Keratinocyte (primary cell): Measurements from ENCODE around the gene TCN2. TPM values are rescaled to one million over a fixed set of nuclear protein-coding genes. Genes with fewer than 3 reads are reported as not detected.
A peak's percentile ranks its signal among the peaks of the same experiment; 100 is the strongest.

ENCODE experiments used
- DNase-seq: peaks from one replicate; pipeline ENCODE4 v3.0.0-alpha.2; 2011; ENCODE audit warnings: low read depth, missing footprints, low spot score
- FAIRE-seq: peaks from 2 replicates; lab custom pipeline; 2011; peaks lifted over from hg19 to GRCh38; lab: Jason Lieb, UNC
- H2AFZ ChIP-seq: 2 replicates; pipeline ENCODE4 v1.6.0; 2012; ENCODE audit warnings: low read length, control low read depth, inconsistent platforms; ENCODE audit not compliant: control insufficient read depth
- H3K27ac ChIP-seq: 2 replicates; pipeline ENCODE4 v1.5.1; 2011; ENCODE audit warnings: low read length; ENCODE audit not compliant: control insufficient read depth, insufficient read depth
- H3K27me3 ChIP-seq: 3 replicates; pipeline ENCODE4 v1.6.0; 2011; ENCODE audit warnings: low read length; ENCODE audit not compliant: control insufficient read depth, insufficient read depth; ENCODE audit errors: extremely low read depth
- H3K36me3 ChIP-seq, 2 experiments: 2 replicates in 1 of 2; 3 replicates in 1 of 2; pipeline ENCODE4 v1.5.1; 2011; ENCODE audit warnings: low read length in 2 of 2, mild to moderate bottlenecking in 1 of 2; ENCODE audit not compliant: control insufficient read depth in 2 of 2, insufficient read depth in 2 of 2; ENCODE audit errors: extremely low read depth in 1 of 2
- H3K4me1 ChIP-seq: 3 replicates; pipeline ENCODE4 v1.5.1; 2011; ENCODE audit warnings: low read length; ENCODE audit not compliant: control insufficient read depth, insufficient read depth; ENCODE audit errors: extremely low read depth
- H3K4me2 ChIP-seq: 3 replicates; pipeline ENCODE4 v1.6.0; 2011; ENCODE audit warnings: low read depth, low read length; ENCODE audit not compliant: control insufficient read depth, insufficient read depth; ENCODE audit errors: extremely low read depth
- H3K4me3 ChIP-seq, 3 experiments: fragments of 200-600 bp in 1 of 3; sonication (generic) in 1 of 3; 2 replicates in 2 of 3; 3 replicates in 1 of 3; pipeline ENCODE4 v1.5.1; 2011 to 2016; ENCODE audit warnings: low read length in 3 of 3, mild to moderate bottlenecking in 3 of 3, control low read depth in 2 of 3, inconsistent platforms in 1 of 3, low read depth in 1 of 3, mixed read lengths in 1 of 3, mixed run types in 1 of 3, moderate library complexity in 1 of 3; ENCODE audit not compliant: control insufficient read depth in 2 of 3, insufficient read depth in 2 of 3; ENCODE audit errors: extremely low read depth in 1 of 3
- H3K79me2 ChIP-seq: 2 replicates; pipeline ENCODE4 v1.6.0; 2012; ENCODE audit warnings: low read length; ENCODE audit not compliant: control insufficient read depth, insufficient read depth
- H3K9ac ChIP-seq: 3 replicates; pipeline ENCODE4 v1.6.0; 2011; ENCODE audit warnings: low read length; ENCODE audit not compliant: control insufficient read depth, insufficient read depth; ENCODE audit errors: extremely low read depth
- H3K9me1 ChIP-seq: 3 replicates; pipeline ENCODE4 v1.6.0; 2011; ENCODE audit warnings: low read length; ENCODE audit not compliant: control insufficient read depth, insufficient read depth; ENCODE audit errors: extremely low read depth
- H3K9me3 ChIP-seq: 2 replicates; pipeline ENCODE4 v1.5.1; 2012; ENCODE audit warnings: low read depth, low read length; ENCODE audit not compliant: control insufficient read depth
- H4K20me1 ChIP-seq: 3 replicates; pipeline ENCODE4 v1.6.0; 2011; ENCODE audit warnings: low read length; ENCODE audit not compliant: control insufficient read depth, insufficient read depth; ENCODE audit errors: extremely low read depth
- EZH2 ChIP-seq: IDR thresholded peaks from one replicate; pipeline ENCODE4 v1.6.1; 2012; ENCODE audit warnings: inconsistent platforms, mild to moderate bottlenecking, low read length, moderate library complexity
- dilution Hi-C: fragments of 300-500 bp; cut with MboI; formaldehyde crosslinking; loops from one replicate; pipeline ENCODE4 v1.7.0; 2020; ENCODE audit warnings: low sequenced_read_pairs; ENCODE audit not compliant: extremely low pct_ligation_motif_present
- polyA minus RNA-seq, 3 experiments: library from RNA; depleted of rRNA, polyadenylated mRNA; stranded (reverse); fragments of >200 nt; gene quantifications; 1 replicate in 1 of 3; 2 replicates in 1 of 3; 3 replicates in 1 of 3; pipeline ENCODE4 v1.2.3, GENCODE V29; 2011
- polyA plus RNA-seq, 5 experiments: library from polyadenylated mRNA; depleted of rRNA in 3 of 5; stranded (reverse) in 3 of 5; stranded (forward) in 1 of 5; unstranded in 1 of 5; fragments of >200 nt; gene quantifications; 1 replicate in 1 of 5; 2 replicates in 3 of 5; 3 replicates in 1 of 5; pipeline versions ENCODE4 v1.2.1 to v1.2.3, GENCODE V29; 2011 to 2012; ENCODE audit warnings: missing spikeins in 2 of 5, low read depth in 1 of 5, low replicate concordance in 1 of 5
- TF ChIP-seq, protein P1 (sequence below), 3 experiments: IDR thresholded peaks in 1 of 3; conservative IDR thresholded peaks in 1 of 3; optimal IDR thresholded peaks in 1 of 3; 2 replicates in 2 of 3; 3 replicates in 1 of 3; pipeline versions ENCODE3 to v1.5.1; 2011; ENCODE audit warnings: low read length in 3 of 3, mild to moderate bottlenecking in 3 of 3, moderate library complexity in 2 of 3, control low read depth in 1 of 3, inconsistent platforms in 1 of 3; ENCODE audit not compliant: insufficient read depth in 2 of 3; ENCODE audit errors: extremely low read depth in 1 of 3

The TCN2 gene
- polyA plus RNA-seq (0.88 to 1.2 TPM (median 1.2 TPM) in 3 replicates), polyA minus RNA-seq (0.32 to 3.5 TPM (median 3.4 TPM) in 3 replicates)
- polyA plus RNA-seq (2011; ENCODE audit: low read depth), result 0.10 TPM
- 0.72 and 1.1 TPM in 2 replicates for polyA plus RNA-seq (2011; cell fraction: cytosol; rRNA removed)
- 1.6 and 2.1 TPM in 2 replicates for polyA plus RNA-seq (2011; cell fraction: nucleus; rRNA removed)
- 1.3 and 1.7 TPM in 2 replicates for polyA plus RNA-seq (2012; ENCODE audit: low replicate concordance)
- not detected for polyA minus RNA-seq (2011; cell fraction: cytosol; rRNA and poly(A)+ RNA removed)
- polyA minus RNA-seq (2011; cell fraction: nucleus; rRNA and poly(A)+ RNA removed), result 0.54 and 1.7 TPM in 2 replicates

- peak; percentile 67 for FAIRE-seq
- H3K27ac ChIP-seq, result peak within 1 kb of the TSS; percentile 41
- dilution Hi-C loops, result no loop called here
- H4K20me1 ChIP-seq, result no peaks in the 10 kb centered on the region
- H3K9ac ChIP-seq, result peak within 1 kb of the TSS; percentile 52
- no peaks in the 10 kb centered on the region for H3K36me3 ChIP-seq
- peaks cover 28% of the 10 kb centered on the region for H3K4me1 ChIP-seq
- H2AFZ ChIP-seq, result peak within 1 kb of the TSS; percentile 97
- no peaks in the 10 kb centered on the region for H3K9me3 ChIP-seq
- H3K27me3 ChIP-seq, result no peaks in the 10 kb centered on the region
- no peaks in the 10 kb centered on the region for H3K79me2 ChIP-seq
- peak within 1 kb of the TSS; percentile 26 to 76 (median 49) for H3K4me3 ChIP-seq
- peak within 1 kb of the TSS; percentile 94 for H3K4me2 ChIP-seq
- TF ChIP-seq, protein P1, sequence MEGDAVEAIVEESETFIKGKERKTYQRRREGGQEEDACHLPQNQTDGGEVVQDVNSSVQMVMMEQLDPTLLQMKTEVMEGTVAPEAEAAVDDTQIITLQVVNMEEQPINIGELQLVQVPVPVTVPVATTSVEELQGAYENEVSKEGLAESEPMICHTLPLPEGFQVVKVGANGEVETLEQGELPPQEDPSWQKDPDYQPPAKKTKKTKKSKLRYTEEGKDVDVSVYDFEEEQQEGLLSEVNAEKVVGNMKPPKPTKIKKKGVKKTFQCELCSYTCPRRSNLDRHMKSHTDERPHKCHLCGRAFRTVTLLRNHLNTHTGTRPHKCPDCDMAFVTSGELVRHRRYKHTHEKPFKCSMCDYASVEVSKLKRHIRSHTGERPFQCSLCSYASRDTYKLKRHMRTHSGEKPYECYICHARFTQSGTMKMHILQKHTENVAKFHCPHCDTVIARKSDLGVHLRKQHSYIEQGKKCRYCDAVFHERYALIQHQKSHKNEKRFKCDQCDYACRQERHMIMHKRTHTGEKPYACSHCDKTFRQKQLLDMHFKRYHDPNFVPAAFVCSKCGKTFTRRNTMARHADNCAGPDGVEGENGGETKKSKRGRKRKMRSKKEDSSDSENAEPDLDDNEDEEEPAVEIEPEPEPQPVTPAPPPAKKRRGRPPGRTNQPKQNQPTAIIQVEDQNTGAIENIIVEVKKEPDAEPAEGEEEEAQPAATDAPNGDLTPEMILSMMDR (optimal IDR thresholded peaks at IDR 0.05 in 1 of 3, IDR thresholded peaks at IDR 0.05 in 1 of 3, conservative IDR thresholded peaks at IDR 0.05 in 1 of 3; ENCODE audit: extremely low read depth in 1 of 3, insufficient read depth in 2 of 3, low read length in 3 of 3), result peak in 1 of 3 experiments; percentile 21
- no peak for TF ChIP-seq EZH2
- DNase-seq, result no peak
- H3K9me1 ChIP-seq, result no peaks in the 10 kb centered on the region
These were observed at the start of gene TCN2 for GRCh38 chr22:30606455-30607299. TCN2 (plus strand) TSS chr22:30607174; CDS start chr22:30607332, 158 bp downstream.

GRCh38 chr22:30557243-30557642 is 49.7 kb upstream of the TCN2 start:
- Histone ChIP-seq H3K9me3 (no peaks in the 10 kb centered on the region), H3K27me3 (no peaks in the 10 kb centered on the region), H3K4me2 (no peak overlapping the region), H3K27ac (no peak overlapping the region), H4K20me1 (no peaks in the 10 kb centered on the region), H3K4me3 (no peak overlapping the region), H3K36me3 (no peaks in the 10 kb centered on the region), H3K9ac (no peak overlapping the region), H3K9me1 (no peaks in the 10 kb centered on the region), H3K4me1 (peaks cover 2% of the 10 kb centered on the region), H2AFZ (no peak overlapping the region), H3K79me2 (no peaks in the 10 kb centered on the region)
- TF ChIP-seq, protein P1 (optimal IDR thresholded peaks at IDR 0.05 in 1 of 3, IDR thresholded peaks at IDR 0.05 in 1 of 3, conservative IDR thresholded peaks at IDR 0.05 in 1 of 3; ENCODE audit: extremely low read depth in 1 of 3, insufficient read depth in 2 of 3, low read length in 3 of 3), result no peak
- TF ChIP-seq EZH2, result no peak
- DNase-seq (no peak), FAIRE-seq (no peak)
- dilution Hi-C loops, result no loop called here
